NCI-H1417 (cell line): ENCODE data around the gene SDCBP2.

Source experiments
- DNase-seq, 3 experiments: peaks; one replicate each; lab custom pipeline; 2025; lab: John Stamatoyannopoulos, UW

The SDCBP2 gene, protein sequence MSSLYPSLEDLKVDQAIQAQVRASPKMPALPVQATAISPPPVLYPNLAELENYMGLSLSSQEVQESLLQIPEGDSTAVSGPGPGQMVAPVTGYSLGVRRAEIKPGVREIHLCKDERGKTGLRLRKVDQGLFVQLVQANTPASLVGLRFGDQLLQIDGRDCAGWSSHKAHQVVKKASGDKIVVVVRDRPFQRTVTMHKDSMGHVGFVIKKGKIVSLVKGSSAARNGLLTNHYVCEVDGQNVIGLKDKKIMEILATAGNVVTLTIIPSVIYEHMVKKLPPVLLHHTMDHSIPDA

DNA sequence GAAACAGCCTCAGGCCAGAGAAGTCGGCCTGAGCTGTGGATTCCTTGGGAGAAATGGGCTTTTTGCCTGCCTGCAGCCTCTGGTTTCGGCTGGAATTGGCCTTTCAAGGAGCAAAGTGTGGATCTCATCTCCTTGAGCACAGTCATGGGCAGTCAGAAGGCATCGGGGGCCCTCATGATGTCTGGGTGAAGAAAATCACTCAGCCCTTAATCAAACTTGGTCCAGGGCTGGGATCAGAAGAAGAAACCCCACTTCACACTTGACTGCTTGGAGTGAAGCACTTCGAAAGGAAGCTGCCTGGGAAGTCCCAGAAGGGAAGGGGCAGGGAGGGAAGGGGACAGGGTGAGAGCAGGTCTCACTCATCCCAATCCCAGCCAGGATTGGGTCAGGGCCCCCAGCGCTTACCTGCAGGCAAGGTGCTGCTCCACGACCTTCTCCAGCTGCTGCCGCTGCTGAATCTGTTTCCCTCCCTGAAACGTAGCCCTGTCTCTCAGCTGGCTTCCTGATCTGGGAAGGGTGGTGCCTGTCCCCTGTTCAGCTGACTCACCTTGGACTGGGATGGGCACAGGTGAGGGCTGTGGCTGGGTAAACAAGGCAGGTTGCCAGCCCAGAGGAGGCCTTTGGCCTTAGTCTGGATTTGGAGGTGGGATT, at the start of gene SDCBP2:
TSS of gene SDCBP2 (minus strand) at position 460 of the 651 bp plus-strand sequence. CDS start 8,723 bp downstream, outside the sequence.
- DNase-seq, result no peak

DNA sequence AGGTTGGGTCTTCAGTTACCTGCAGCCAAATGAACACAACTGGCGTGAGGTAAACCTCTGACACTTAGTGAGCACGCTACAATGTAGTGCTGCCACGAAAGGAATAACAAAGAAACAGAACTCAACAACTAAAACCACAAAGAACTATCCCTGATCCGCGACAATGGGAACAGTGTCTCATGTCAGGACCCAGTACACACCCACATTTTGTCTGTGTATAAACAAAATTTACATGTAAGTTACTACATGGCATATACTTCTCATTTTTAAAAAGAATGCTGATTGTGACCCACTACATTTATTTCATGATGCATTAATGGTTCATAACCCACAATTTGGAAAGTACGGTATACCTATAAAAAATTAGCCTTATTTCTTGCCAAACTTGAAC, 49.8 kb upstream of the SDCBP2 start:
- no peak for DNase-seq

DNA sequence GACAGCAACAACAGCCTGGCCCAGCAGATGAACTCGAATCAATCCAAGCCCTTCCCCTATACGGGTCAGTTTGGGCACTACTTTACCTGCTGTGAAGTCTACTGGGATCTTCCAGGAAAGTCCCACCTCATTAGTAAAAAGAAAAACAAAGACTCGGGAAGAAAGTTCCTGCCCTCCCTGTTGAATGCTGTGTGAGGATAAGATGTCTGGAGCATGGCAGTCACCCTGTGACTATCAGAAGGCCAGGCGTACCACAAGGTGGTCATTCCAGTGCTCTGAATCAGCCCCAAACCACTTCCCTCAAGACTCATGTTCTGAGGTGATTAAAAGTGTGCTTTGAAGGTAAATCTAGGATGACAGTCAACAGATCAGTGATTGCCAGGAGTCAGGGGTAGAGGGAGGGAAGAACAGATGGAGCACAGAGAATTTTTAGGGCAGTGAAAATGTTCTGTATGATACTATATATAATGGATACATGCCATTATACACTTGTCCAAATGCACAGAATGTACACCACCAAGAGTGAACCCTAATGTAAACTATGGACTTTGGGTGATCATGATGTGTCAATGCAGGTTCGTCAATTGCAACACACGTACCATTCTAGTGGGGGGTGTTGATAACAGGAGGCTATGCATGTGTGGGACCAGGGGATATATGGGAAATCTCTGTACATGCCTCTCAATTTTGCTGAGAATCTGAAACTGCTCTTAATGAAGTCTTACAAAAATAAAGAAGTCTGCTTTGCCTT, 49.2 kb upstream of the SDCBP2 start:
- no peak for DNase-seq

DNA sequence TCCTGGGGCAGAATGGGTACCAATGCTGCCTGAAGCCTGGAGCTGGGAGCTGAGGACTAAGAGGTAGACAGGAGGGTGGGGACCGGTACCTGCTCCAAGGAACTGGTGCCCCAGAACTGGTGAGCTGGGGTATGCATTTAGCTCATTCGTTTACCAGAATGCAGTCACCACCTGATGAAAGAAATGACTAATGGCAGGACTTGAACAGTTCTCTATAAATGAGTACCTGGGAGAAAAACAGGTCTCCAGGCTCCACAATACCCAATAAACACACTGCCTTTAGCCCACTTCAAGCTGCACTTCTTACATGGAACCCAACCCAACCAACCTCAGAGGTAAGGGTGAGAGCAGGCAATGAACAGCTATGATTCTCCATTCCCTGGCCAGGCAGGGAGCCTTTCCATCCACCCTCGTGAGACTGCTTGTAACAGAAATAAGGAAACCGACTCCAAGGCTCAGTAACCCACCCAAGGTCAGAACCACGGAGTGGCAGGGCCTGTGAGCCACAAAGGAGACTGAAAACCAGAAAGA, 48.5 kb upstream of the SDCBP2 start:
- DNase-seq, result no peak

DNA sequence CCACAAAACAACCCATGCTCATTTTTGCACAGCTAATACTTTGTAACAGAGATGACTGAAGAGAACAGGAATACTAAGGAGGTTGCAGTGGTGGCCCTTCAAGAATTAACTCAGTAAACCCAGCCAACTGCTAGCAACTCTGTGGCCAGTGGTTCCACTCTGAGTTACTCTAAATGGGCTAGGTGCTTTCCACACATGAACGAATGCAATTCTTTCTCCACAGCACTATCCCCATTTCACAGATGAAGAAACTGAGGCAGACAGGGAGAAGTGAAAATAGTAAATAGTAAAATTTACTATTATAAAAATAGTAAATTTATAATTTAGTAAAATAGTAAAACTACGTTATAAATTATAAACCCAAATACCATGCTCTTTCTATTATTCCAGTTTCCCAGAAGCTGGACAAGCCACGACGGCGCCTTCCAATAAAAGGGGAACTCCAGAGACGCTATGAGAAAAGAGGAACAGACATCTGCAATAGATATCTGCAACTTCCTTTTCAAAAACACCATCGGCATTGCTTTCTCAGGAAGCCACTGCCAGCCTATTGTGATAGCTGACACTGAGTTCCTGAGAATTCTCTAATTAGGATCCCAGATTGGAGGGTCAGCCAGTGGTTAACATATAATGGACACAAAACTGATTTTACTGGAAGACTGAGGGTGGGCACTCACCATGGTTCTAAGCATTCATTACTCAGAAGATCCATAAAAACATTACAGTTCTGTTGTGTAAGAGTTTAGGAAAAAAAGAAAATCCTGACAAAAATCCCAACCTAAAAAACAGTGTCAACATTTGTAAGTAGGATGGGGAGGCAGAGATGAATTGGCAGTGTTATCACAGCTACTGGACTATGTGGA, 47.7 kb upstream of the SDCBP2 start:
- DNase-seq, result no peak

DNA sequence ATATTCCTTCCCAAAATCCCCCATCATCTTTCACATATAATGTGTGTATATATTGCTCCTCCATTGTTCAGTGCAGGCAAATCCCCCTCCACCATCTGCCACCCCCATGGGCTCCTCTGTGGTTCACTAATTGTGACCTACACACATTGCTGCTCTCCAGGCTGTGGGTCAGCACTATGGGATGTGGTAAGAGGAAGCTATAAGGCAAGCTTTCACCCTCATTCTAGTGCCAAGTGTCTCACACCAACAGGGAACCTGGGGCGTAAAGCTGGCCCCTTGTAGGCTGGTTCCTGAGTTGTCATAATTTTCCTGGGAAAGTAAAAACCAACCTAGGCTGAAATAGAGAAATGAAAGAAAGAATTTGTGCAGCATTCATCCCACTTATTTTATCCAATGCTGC, 47.1 kb upstream of the SDCBP2 start:
- DNase-seq, result no peak

DNA sequence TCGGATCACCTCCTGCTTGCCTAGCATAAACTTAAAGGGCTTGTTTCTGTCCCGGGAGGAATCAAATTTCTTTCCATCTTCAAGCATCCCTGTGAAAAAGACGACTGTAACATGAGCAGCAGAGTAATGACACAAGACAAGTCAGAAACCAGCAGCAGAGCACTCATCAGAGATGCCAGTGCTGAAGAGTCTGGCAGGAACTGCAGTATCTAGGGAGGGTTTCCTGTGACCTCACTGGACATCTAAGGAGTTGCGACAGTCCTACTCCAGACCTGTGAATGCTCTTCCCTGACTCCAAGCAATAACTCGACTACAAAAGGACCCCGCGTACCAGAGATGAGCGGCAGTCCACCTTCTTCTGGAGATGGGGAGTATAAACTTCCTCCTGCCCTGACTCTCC, 46.6 kb upstream of the SDCBP2 start:
- DNase-seq, result peak in 1 of 3 experiments; percentile 68

DNA sequence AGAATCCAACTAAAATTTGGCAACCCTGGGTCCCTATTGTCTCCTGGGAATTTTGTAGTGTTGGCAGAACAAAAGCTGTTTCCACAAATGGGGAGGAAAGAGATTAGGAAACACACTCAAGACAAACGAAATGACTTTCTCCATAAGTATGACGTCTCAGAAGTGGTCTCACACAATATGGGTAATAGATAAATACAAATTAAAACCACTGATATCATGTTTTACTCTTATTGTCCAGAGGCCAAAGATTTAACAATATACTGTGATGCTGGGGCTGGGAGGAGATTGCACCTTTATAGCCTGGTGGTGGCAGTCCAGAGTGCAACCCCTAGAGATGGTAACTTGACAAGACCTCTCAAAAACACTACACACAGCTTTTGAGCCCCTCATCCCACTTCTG, 45.3 kb upstream of the SDCBP2 start:
- DNase-seq, result no peak

DNA sequence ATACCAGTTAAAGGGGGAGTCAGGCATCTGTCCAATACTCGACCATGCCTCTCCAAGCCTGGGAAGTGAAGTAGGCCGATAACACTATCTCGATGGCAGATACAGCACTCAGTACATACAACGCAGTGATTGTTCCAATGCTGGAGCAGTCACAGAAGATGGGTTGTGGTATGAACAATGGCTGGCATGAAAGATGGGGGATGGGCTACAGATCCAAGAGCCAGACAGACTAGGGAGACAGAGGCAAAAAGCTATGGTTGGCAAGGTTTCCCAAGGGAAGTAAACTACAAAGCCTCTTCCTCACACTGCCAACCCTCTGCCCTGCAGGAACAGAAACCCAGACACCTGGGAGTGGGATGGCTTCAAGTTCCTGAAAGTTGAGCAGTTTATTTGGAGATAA, 44.7 kb upstream of the SDCBP2 start:
- DNase-seq, result no peak

DNA sequence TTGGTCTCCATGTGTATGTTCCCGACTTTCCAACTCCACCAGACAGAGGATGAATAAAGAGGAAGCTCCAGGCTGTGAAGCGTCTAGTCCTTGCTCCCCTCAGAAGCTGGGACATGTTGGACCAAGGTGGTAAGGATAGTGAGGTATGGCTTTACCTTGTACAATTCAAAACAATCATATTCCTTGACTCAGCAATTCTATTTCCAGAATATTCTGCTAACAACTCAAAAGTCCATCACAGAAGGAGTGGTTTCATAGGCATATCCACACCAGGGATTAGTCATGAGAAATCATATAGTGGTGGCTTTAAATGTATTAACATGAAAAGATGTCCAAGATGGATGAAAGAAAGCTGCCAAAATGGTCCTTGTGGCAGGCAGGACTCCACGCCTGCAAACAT, 44.1 kb upstream of the SDCBP2 start:
- DNase-seq, result no peak

DNA sequence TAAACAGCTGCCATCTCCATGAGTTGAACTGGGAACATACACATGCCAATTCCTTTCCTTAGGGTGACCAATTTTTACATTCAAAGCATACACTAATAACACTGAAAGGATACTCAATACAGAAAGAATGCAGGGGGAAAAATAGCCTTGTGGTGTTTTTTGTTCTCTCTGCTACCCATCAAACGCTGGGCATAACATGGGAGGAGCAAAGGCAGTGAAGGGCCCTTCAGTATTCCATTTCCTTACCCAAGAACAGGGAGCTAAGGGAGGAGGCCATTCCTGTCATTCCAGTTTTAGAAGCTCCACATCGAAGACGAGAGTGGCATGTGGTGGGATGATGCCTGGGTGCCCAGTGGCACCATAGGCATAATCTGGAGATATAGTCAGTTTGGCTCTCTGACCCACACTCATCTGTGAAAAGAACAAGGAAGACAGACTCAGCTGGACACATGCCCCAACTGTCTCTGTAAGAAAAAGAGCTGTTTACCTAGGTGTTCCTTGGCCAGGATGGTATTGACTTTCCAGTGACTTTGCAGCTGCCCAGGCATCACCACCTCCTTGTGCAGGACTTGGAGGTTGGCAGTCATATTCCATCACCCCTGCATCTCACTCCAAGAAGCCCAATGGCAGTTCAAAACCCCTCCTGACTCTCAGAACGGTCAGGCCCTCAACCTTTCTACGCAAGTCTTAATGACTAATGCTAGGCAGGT, 43.0 kb upstream of the SDCBP2 start:
- DNase-seq, result no peak

DNA sequence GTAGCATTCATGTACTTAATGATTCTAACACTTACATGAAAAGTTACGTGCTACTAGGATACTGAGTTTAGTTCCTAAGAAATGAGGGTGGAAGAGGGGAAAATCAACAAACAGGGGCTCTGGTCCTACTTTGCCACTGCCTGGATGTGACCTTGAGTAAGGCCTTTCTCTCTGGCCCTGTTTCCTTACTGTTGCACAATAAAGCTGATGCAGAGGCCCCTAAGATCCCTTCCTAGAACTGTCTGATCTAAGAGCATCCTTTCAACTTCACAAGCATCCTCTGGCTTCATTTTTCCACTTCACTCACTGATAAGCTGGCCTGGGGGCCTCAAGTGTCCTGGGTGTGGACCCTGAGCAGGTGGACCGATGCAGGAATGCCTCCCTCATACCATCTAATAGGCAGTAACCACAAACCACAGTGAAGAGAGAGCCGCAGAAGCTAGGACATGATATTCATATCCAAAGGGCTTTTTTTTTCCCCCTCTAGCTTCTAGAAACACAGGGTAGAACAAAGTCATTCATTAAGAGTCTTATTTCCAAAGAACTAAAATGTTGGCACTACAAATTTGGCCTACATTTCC, 42.4 kb upstream of the SDCBP2 start:
- no peak for DNase-seq

DNA sequence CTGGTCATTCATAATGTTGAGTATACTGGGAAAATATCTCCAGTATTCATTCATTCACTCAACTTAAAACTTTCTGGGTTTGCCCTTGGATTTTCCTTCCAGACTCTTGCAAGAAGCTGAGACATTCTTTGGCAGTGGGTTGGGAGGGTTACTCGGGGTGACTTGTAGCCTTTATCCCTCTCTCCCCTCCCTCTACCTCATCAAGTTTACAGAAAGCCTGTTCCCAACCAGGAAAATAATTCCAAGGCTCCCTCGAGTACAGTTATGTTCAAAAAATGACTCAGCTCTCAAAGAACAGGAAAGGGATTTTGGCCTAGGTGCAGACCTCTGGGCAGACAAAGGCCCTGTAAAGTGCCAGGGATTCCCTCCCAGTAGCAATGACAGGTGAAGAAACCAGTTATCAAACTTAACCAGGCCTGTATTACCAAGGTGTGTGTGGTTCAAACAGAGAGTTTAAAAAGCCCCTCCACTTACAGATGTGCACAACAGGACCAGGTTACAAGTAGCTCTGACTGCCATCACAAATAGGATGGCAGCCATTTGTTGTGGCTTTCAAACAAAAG, 41.7 kb upstream of the SDCBP2 start:
- DNase-seq, result no peak

DNA sequence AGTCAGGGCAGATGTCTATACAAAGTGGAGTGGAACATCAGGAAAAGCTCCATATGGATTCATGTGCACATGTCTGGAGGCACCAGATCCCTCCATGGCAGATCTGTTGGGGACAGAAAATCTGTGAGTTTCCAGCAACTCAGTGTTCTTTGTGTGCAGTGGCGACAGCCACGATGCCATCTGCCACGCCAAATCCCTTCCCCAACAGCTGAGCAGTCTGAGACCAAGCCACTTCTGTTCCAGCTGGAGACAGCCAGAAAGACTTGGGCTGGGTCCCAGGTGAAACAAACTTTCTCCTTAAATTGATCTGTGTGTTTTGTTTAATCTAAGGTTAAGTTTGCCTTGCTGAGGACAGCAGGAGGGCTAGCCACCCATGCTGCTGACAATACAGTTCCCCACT, 41.0 kb upstream of the SDCBP2 start:
- no peak for DNase-seq

DNA sequence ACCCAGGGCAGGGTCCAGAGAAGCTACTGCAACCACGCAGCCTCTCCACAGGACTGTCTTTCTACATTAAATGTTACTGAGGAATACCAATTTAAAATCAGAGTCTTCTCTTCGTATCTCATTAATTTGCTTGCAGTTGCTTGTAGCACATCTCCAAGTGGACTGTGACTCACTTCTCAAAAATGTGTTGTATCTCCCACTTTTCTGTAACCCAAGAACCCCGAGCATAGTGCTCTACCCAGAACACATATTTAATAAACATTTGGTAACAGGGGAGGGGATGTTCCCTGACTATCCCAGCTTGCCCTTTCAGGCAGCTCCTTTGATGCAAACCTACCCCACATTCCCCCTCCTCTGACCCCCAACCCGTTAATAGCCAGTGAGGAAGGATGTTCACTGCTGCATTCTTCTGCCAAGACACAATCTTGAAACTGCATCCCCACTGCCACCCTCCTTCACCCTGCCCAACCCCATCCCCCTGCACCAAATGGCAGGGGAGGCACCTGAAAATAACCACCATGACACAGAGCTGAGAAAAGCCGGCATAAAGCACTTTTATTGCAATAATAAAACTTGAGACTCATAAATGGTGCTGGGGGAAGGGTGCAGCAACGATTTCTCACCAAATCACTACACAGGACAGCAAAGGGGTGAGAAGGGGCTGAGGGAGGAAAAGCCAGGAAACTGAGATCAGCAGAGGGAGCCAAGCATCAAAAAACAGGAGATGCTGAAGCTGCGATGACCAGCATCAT, 39.7 kb upstream of the SDCBP2 start:
- no peak for DNase-seq

DNA sequence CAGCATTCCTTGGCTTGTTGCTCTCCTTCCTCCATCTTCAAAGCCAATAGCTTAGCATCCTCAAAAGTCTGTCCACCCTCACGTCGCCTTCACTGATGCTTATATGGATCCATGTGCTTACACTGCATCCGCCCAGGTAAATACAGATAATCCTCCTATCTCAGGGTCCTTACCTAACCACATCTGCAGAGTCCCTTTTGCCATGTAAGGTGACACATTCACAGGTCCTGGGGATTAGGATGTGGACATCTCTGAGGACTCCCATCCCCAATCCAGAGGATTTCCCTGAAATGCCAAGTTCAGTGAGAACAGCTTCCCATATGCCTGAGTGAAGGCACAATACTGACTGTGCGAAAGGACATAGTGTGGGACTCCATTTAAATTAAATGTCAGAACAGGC, 38.5 kb upstream of the SDCBP2 start:
- DNase-seq, result no peak

DNA sequence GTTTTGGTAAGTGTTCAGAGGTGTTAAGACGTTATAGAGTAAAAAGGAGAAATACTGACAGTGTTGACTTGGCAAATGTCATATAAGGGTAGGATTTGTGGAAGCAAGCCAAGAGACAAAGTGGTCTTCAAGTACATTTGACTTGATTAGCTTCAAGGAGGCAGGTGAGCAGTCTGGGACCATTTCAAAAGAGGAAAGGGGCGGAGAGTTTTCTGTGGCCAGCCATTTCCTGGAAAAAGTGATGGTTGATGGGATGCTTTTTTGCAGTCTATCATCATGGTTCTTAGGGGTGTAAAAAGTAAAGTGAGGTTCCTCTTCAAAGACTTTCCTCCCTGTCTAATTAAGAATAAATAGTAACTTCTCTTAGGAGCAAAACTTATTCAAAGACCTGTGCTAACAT, 35.2 kb upstream of the SDCBP2 start:
- peak in 1 of 3 experiments; percentile 45 for DNase-seq

DNA sequence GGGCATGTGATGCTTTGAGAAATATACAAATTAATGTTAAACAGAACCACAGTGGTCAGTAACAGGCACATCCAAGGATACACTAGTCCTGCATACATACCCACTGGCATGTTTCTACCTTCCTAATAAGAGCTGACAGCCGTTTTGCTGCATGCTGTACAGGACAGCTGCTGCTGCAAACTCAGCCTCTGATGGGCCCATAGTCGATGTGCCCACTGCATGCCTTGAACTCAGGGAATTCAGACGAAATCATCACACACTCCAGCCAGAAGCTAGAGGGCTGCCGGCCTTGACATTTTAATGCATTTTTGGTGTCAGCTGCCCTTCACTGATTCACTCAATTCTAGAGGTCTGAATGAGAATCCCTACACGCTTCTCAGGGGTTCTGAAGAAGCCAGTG, 34.6 kb upstream of the SDCBP2 start:
- DNase-seq, result no peak

DNA sequence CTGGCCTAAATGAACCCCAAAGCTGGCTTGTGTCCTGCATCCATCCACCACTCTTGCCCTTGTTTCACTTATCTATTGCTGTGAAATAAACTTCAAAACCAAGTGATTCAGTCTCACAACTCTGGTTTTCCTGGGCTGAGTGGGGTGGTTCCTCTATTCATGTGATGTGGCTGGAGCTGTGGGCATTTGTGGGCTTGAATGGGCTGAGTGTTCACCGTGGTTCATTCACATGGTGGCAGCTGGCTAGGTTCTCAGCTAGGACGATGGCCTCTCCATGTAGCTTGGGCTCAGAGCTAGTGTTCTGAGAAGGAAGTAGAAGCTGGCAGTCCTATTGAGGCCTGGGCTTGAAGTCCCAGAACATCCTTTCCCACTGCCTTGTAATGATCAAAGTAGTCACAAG, 33.5 kb upstream of the SDCBP2 start:
- no peak for DNase-seq
